CD8-positive, alpha-beta memory T cell (primary cell): ENCODE data around the gene CHPF2. TPM values are rescaled to one million over a fixed set of nuclear protein-coding genes. Genes with fewer than 3 reads are reported as not detected.

ENCODE experiments used
- CTCF ChIA-PET: fragments of 350-600 bp; sonication (Branson Sonifier 250); formaldehyde crosslinking; loops from one replicate; lab custom pipeline; 2021; ENCODE audit warnings: antibody characterized with exemption; lab: Charles Lee
- POLR2A ChIA-PET: fragments of 350-600 bp; sonication (Branson Sonifier 250); formaldehyde crosslinking; loops from one replicate; lab custom pipeline; 2021; ENCODE audit warnings: antibody characterized with exemption; lab: Charles Lee
- DNase-seq, 5 donors: peaks; one replicate each; pipeline versions ENCODE4 v3.0.0 to v3.0.0-alpha.2; 2020 to 2022; ENCODE audit warnings: mixed read lengths in 1 of 5
- H3K27ac ChIP-seq: one replicate; pipeline ENCODE4 v1.7.0; 2013; ENCODE audit warnings: low read depth, mild to moderate bottlenecking, low read length, moderate library complexity
- H3K27me3 ChIP-seq: 2 replicates; pipeline ENCODE4 v1.7.0; 2013; ENCODE audit warnings: low read length, mild to moderate bottlenecking; ENCODE audit not compliant: insufficient read depth, poor library complexity, severe bottlenecking
- H3K36me3 ChIP-seq: 2 replicates; pipeline ENCODE4 v1.7.0; 2013; ENCODE audit warnings: mild to moderate bottlenecking, low read length, moderate library complexity; ENCODE audit not compliant: insufficient read depth
- H3K4me1 ChIP-seq: 2 replicates; pipeline ENCODE4 v1.7.0; 2013; ENCODE audit warnings: mild to moderate bottlenecking, low read length, moderate library complexity; ENCODE audit not compliant: insufficient read depth
- H3K4me3 ChIP-seq: 2 replicates; pipeline ENCODE4 v1.7.0; 2013; ENCODE audit warnings: mild to moderate bottlenecking, low read length
- H3K9me3 ChIP-seq: 2 replicates; pipeline ENCODE4 v1.7.0; 2013; ENCODE audit warnings: mild to moderate bottlenecking, low read length
- H3K27ac Mint-ChIP-seq, 8 donors: one replicate each; pipeline ENCODE4 v1.8.0; 2020 to 2021; ENCODE audit warnings: mixed read lengths in 8 of 8, mild to moderate bottlenecking in 6 of 8, inconsistent platforms in 3 of 8, moderate library complexity in 3 of 8
- H3K27me3 Mint-ChIP-seq, 2 donors: one replicate each; pipeline ENCODE4 v1.8.0; 2020 to 2021; ENCODE audit warnings: mixed read lengths in 2 of 2, mild to moderate bottlenecking in 1 of 2, moderate library complexity in 1 of 2
- H3K36me3 Mint-ChIP-seq, 3 donors: one replicate each; pipeline ENCODE4 v1.8.0; 2020 to 2021; ENCODE audit warnings: mixed read lengths in 3 of 3, inconsistent platforms in 1 of 3, mild to moderate bottlenecking in 1 of 3
- H3K4me1 Mint-ChIP-seq, 3 donors: one replicate each; pipeline ENCODE4 v1.8.0; 2020 to 2021; ENCODE audit warnings: mixed read lengths in 3 of 3, inconsistent platforms in 1 of 3, mild to moderate bottlenecking in 1 of 3
- H3K4me3 Mint-ChIP-seq, 7 donors: one replicate each; pipeline ENCODE4 v1.8.0; 2020 to 2021; ENCODE audit warnings: mixed read lengths in 7 of 7, mild to moderate bottlenecking in 6 of 7, moderate library complexity in 4 of 7, inconsistent platforms in 2 of 7
- H3K9me3 Mint-ChIP-seq, 5 donors: one replicate each; pipeline ENCODE4 v1.8.0; 2020 to 2022; ENCODE audit warnings: mixed read lengths in 5 of 5, mild to moderate bottlenecking in 3 of 5, moderate library complexity in 2 of 5, inconsistent platforms in 1 of 5
- polyA plus RNA-seq: library from polyadenylated mRNA; unstranded; fragments of 300-500 nt; fragmentation: Illumina TruSeq; gene quantifications from one replicate; pipeline ENCODE4 v1.2.3, GENCODE V29; 2021
- total RNA-seq, 2 experiments: library from RNA; stranded (reverse); gene quantifications; one replicate each; pipeline ENCODE4 v1.2.3, GENCODE V29; 2021

CHPF2 gene
- total and polyA plus RNA-seq, 3 experiments from 2014 or later: 31.3 to 37.0 (median 36.6) TPM

DNA sequence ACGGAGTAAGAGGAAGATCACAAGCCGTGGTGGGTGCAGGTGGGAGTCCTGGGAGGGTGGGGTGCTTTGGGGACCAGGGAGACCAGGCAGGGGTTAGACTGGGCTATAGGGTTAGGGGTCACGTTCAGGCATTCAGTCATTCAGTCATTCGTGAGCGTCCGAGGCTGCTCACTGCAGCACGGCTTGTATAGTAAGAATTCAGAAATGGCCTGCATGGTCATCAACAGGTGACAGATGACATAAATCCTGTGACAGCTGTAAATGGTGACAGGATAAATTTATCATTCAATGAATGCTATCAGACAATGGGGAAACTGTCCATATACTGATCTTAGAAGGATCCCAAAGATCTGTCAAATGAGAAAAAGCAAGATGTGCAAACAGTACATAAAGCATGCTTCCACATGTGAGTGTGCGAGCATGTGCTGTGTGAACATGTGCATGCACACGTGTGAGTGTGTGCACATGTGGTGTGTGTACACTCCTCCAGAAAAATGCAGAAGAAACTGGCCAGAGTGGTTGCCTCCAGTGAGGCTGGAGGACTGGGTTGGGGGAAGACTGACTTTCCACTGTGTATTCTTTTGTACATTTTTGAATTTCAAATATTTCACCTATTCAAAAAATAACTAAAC, 48.2 kb downstream of the CHPF2 start:
- Mint-ChIP-seq H3K9me3 (peaks cover 0 to 2% (median 0%) of the 10 kb centered on the region in 5 donors), H3K36me3 (peaks cover 0 to 12% (median 0%) of the 10 kb centered on the region in 3 donors), H3K27ac (no peak overlapping the region), H3K4me3 (peak overlapping the region in 1 of 7 donors; percentile 28), H3K4me1 (peaks cover 14 to 16% (median 14%) of the 10 kb centered on the region in 3 donors), H3K27me3 (peaks cover 15 to 39% of the 10 kb centered on the region in 2 donors)
- Histone ChIP-seq H3K4me3 (no peak overlapping the region), H3K36me3 (no peaks in the 10 kb centered on the region), H3K9me3 (no peaks in the 10 kb centered on the region), H3K27me3 (peaks cover 4% of the 10 kb centered on the region), H3K4me1 (peaks cover 13% of the 10 kb centered on the region), H3K27ac (no peak overlapping the region)
- no peak for DNase-seq
- POLR2A ChIA-PET: no interaction called here
- CTCF ChIA-PET: no interaction called here

DNA sequence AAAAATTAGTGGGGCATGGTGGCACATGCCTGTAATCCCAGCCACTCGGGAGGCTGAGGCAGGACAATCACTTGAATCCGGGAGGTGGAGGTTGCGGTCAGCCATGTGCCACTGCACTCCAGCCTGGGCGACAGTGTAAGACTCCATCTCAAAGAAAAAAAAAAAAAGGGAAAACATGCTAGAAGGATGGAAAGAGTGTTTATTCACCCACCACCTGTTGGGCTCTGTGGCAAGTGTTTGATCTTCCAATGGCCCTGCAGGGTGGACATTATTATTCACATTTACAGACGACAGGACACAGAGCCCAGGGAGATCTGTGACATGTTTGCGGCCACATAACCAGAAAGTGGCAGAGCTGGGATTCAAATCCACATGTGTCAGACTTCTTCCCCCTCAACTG, 49.4 kb downstream of the CHPF2 start:
- Mint-ChIP-seq H3K36me3 (peaks cover 0 to 12% (median 0%) of the 10 kb centered on the region in 3 donors), H3K4me3 (peak overlapping the region in 1 of 7 donors; percentile 76), H3K9me3 (peaks cover 0 to 2% (median 0%) of the 10 kb centered on the region in 5 donors), H3K4me1 (peaks cover 6 to 7% (median 7%) of the 10 kb centered on the region in 3 donors), H3K27me3 (peaks cover 15 to 39% of the 10 kb centered on the region in 2 donors), H3K27ac (no peak overlapping the region)
- Histone ChIP-seq H3K36me3 (no peaks in the 10 kb centered on the region), H3K4me1 (peaks cover 4% of the 10 kb centered on the region), H3K27ac (no peak overlapping the region), H3K9me3 (no peaks in the 10 kb centered on the region), H3K27me3 (peaks cover 4% of the 10 kb centered on the region), H3K4me3 (no peak overlapping the region)
- CTCF ChIA-PET: interaction anchor here (1.1 kb wide), 1 partner anchor 22 kb away, joined by 3 read pairs; no protein-coding TSS in a partner anchor
- DNase-seq: no peak
- POLR2A ChIA-PET: no interaction called here

DNA sequence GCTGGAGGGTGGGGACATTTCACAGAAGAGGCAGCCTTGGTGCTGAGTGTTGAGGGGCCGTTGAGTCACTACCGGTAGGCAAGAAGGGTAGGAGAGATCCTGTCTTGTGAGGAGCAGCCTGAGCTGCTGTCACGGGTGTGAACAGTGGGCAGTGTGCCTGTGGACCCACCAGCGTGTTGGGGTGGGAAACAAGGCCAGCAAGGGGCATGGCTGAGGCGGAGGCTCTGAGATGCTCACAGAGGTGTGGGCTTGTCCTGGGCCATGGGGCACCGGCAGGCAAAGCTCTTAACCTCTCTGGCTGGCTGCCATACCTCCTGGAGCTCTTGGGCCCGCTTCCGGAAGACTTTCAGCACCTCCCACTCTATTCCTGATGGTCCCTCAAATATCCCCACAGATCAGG, 49.8 kb downstream of the CHPF2 start:
- no peak for DNase-seq
- peaks cover 15 to 39% of the 10 kb centered on the region in 2 donors for H3K27me3 Mint-ChIP-seq
- Histone ChIP-seq H3K27ac (no peak overlapping the region), H3K36me3 (no peaks in the 10 kb centered on the region), H3K27me3 (peaks cover 4% of the 10 kb centered on the region), H3K4me3 (no peak overlapping the region), H3K4me1 (peaks cover 4% of the 10 kb centered on the region), H3K9me3 (no peaks in the 10 kb centered on the region)
- H3K27ac Mint-ChIP-seq: no peak overlapping the region
- ChIA-PET CTCF (interaction anchor here (1.1 kb wide), 1 partner anchor 22 kb away, joined by 3 read pairs; no protein-coding TSS in a partner anchor), POLR2A (no interaction called here)
- no peak overlapping the region for H3K4me3 Mint-ChIP-seq
- peaks cover 5 to 6% (median 6%) of the 10 kb centered on the region in 3 donors for H3K4me1 Mint-ChIP-seq
- H3K9me3 Mint-ChIP-seq: peaks cover 0 to 2% (median 0%) of the 10 kb centered on the region in 5 donors
- peaks cover 0 to 12% (median 0%) of the 10 kb centered on the region in 3 donors for H3K36me3 Mint-ChIP-seq

DNA sequence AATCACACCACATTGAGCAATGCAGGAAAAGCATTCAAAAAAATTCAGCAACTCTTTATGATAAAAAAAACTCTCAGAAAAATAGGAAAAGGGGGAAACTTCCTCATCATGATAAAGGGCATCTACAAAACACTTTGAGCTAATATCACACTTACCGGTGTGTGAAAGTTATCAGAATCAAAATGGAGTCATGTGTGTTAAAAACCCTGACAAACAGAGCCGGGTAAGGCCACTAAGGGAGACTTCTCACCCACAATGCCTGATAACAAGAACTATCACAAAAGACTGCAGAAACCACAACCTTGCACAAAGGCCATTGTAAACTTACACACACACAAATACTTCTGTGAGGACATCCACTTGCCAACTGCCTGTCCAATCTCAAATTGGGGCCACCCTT, 51.0 kb downstream of the CHPF2 start:
- peaks cover 0 to 2% (median 0%) of the 10 kb centered on the region in 5 donors for H3K9me3 Mint-ChIP-seq
- H3K9me3 ChIP-seq: no peaks in the 10 kb centered on the region
- H3K36me3 ChIP-seq: no peaks in the 10 kb centered on the region
- H3K4me3 Mint-ChIP-seq: no peak overlapping the region
- ChIA-PET CTCF (no interaction called here), POLR2A (no interaction called here)
- H3K27ac Mint-ChIP-seq: no peak overlapping the region
- peaks cover 4% of the 10 kb centered on the region for H3K27me3 ChIP-seq
- no peak overlapping the region for H3K27ac ChIP-seq
- no peak for DNase-seq
- peaks cover 15 to 39% of the 10 kb centered on the region in 2 donors for H3K27me3 Mint-ChIP-seq
- no peaks in the 10 kb centered on the region for H3K4me1 ChIP-seq
- H3K36me3 Mint-ChIP-seq: peaks cover 0 to 12% (median 0%) of the 10 kb centered on the region in 3 donors
- H3K4me1 Mint-ChIP-seq: peaks cover 0 to 2% (median 0%) of the 10 kb centered on the region in 3 donors
- no peak overlapping the region for H3K4me3 ChIP-seq

DNA sequence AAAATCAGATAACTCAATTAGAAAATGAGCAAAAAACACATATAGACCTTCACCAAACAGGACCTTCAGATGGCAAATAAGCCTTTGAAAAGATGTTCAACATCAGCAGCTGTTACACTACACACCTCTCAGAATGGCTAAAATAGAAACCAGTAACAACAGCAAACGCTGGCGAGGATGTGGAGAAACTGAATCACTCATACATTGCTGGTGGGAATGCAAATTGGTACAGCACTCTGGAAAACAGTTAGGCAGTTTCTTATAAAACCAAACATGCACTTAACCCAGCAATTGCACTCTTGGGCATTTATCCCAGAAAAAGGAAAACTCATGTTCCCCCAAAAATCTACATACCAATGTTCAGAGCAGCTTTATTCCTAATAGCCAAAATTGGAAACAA, 53.9 kb downstream of the CHPF2 start:
- Mint-ChIP-seq H3K36me3 (peaks cover 0 to 7% (median 0%) of the 10 kb centered on the region in 3 donors), H3K4me1 (no peaks in the 10 kb centered on the region), H3K4me3 (no peak overlapping the region), H3K27ac (no peak overlapping the region), H3K27me3 (peaks cover 11 to 23% of the 10 kb centered on the region in 2 donors), H3K9me3 (peaks cover 0 to 2% (median 0%) of the 10 kb centered on the region in 5 donors)
- Histone ChIP-seq H3K4me1 (no peaks in the 10 kb centered on the region), H3K36me3 (no peaks in the 10 kb centered on the region), H3K4me3 (no peak overlapping the region), H3K27me3 (no peaks in the 10 kb centered on the region), H3K9me3 (no peaks in the 10 kb centered on the region), H3K27ac (no peak overlapping the region)
- ChIA-PET POLR2A (no interaction called here), CTCF (interaction anchor here (1.0 to 1.8 kb wide), 4 partner anchors 18 to 40 kb away, joined by 3 to 4 read pairs (median 3); no protein-coding TSS in a partner anchor)
- DNase-seq: no peak

Other genes starting within 250 kb of the CHPF2 start
- gene NOS3, start 241.5 kb upstream of the CHPF2 start, total RNA-seq: 10 to 100 TPM in 1 of 2 experiments, 1 to 10 TPM in 1; 9.9 to 10.6 TPM
- 5.2 TPM for gene NOS3, start 241.5 kb upstream of the CHPF2 start, polyA plus RNA-seq
- 1 to 10 TPM; 3.8 to 4.2 TPM for gene ATG9B, start 208.0 kb upstream of the CHPF2 start, total RNA-seq
- gene ATG9B, start 208.0 kb upstream of the CHPF2 start, polyA plus RNA-seq: 15.4 TPM
- 10 to 100 TPM; 49.2 to 52.3 TPM for gene ABCB8, start 204.0 kb upstream of the CHPF2 start, total RNA-seq
- gene ABCB8, start 204.0 kb upstream of the CHPF2 start, polyA plus RNA-seq: 18.4 TPM
- gene ASIC3, start 184.0 kb upstream of the CHPF2 start, total RNA-seq: 1 to 10 TPM; 2.6 to 3.6 TPM
- not detected for gene ASIC3, start 184.0 kb upstream of the CHPF2 start, polyA plus RNA-seq
- gene CDK5, start 174.6 kb upstream of the CHPF2 start, total RNA-seq: 10 to 100 TPM; 20.5 to 23.2 TPM
- gene CDK5, start 174.6 kb upstream of the CHPF2 start, polyA plus RNA-seq: 14.3 TPM
- gene SLC4A2, start 172.9 kb upstream of the CHPF2 start, total RNA-seq: 100 to 1,000 TPM; 119 to 121 TPM
- gene SLC4A2, start 172.9 kb upstream of the CHPF2 start, polyA plus RNA-seq: 25.5 TPM
- 10 to 100 TPM; 83.1 to 88.8 TPM for gene FASTK, start 151.7 kb upstream of the CHPF2 start, total RNA-seq
- gene FASTK, start 151.7 kb upstream of the CHPF2 start, polyA plus RNA-seq: 52.0 TPM
- gene TMUB1, start 149.0 kb upstream of the CHPF2 start, total RNA-seq: 10 to 100 TPM; 81.7 to 83.5 TPM
- 69.7 TPM for gene TMUB1, start 149.0 kb upstream of the CHPF2 start, polyA plus RNA-seq
- gene AGAP3, start 146.0 kb upstream of the CHPF2 start, total RNA-seq: 10 to 100 TPM; 39.9 to 40.7 TPM
- gene AGAP3, start 146.0 kb upstream of the CHPF2 start, polyA plus RNA-seq: 8.0 TPM
- not detected for gene GBX1, start 64.8 kb upstream of the CHPF2 start, total RNA-seq
- gene GBX1, start 64.8 kb upstream of the CHPF2 start, polyA plus RNA-seq: not detected
- gene ASB10, start 45.2 kb upstream of the CHPF2 start, total RNA-seq: not detected
- not detected for gene ASB10, start 45.2 kb upstream of the CHPF2 start, polyA plus RNA-seq
- gene H2BK1, start 22.0 kb upstream of the CHPF2 start, total RNA-seq: under 1 TPM in 1 of 2 experiments, not detected in 1; 0.57 TPM
- not detected for gene H2BK1, start 22.0 kb upstream of the CHPF2 start, polyA plus RNA-seq
- 10 to 100 TPM; 86.5 to 95.1 TPM for gene ABCF2, start 5.3 kb upstream of the CHPF2 start, total RNA-seq
- gene ABCF2, start 5.3 kb upstream of the CHPF2 start, polyA plus RNA-seq: 36.7 TPM
- gene SMARCD3, start 16.2 kb downstream of the CHPF2 start, total RNA-seq: 1 to 10 TPM; 1.8 to 2.1 TPM
- 5.7 TPM for gene SMARCD3, start 16.2 kb downstream of the CHPF2 start, polyA plus RNA-seq
- gene NUB1, start 109.3 kb downstream of the CHPF2 start, total RNA-seq: 10 to 100 TPM; 39.1 to 46.1 TPM
- gene NUB1, start 109.3 kb downstream of the CHPF2 start, polyA plus RNA-seq: 82.6 TPM
- under 1 TPM; 0.55 to 0.59 TPM for gene WDR86, start 177.6 kb downstream of the CHPF2 start, total RNA-seq
- gene WDR86, start 177.6 kb downstream of the CHPF2 start, polyA plus RNA-seq: 10.4 TPM
- not detected for gene CRYGN, start 207.7 kb downstream of the CHPF2 start, total RNA-seq
- 0.41 TPM for gene CRYGN, start 207.7 kb downstream of the CHPF2 start, polyA plus RNA-seq